Pancreas (tissue), 10 donors: ENCODE results near the gene ITPRIPL1. TPM values are rescaled to one million over a fixed set of nuclear protein-coding genes. Genes with fewer than 3 reads are reported as not detected.

Experiments
- ATAC-seq, 4 donors: fragments of 200-7000 bp; cut with Tn5 transposase; one replicate each; pipeline versions ENCODE4 v1.8.0 to v1.9.1; 2020; ENCODE audit warnings: mild to moderate bottlenecking in 4 of 4, moderate library complexity in 4 of 4
- DNase-seq, 6 donors: peaks; one replicate each; pipeline ENCODE4 v3.0.0-alpha.2; 2020
- FAIRE-seq: peaks from 2 replicates; lab custom pipeline; 2012; peaks lifted over from hg19 to GRCh38; lab: Jason Lieb, UNC
- H3K27ac ChIP-seq, 4 donors: fragments of 200-600 bp; sonication (generic); 1 replicate in 3 of 4; 2 replicates in 1 of 4; pipeline versions ENCODE4 v1.5.0 to v1.8.0; 2020
- H3K27me3 ChIP-seq, 4 donors: fragments of 200-600 bp; one replicate each; pipeline ENCODE4 v1.8.0; 2021
- H3K36me3 ChIP-seq, 3 donors: fragments of 200-600 bp; sonication (generic) in 1 of 3; one replicate each; pipeline versions ENCODE4 v1.5.0 to v1.8.0; 2020 to 2021
- H3K4me1 ChIP-seq, 3 donors: fragments of 200-600 bp; one replicate each; pipeline ENCODE4 v1.8.0; 2021
- H3K4me3 ChIP-seq, 4 donors: fragments of 200-600 bp; sonication (generic) in 2 of 4; one replicate each; pipeline versions ENCODE4 v1.5.0 to v1.8.0; 2020 to 2021
- H3K9me3 ChIP-seq, 4 donors: fragments of 200-600 bp; one replicate each; pipeline ENCODE4 v1.8.0; 2021
- CTCF ChIP-seq, 4 donors: fragments of 200-600 bp; sonication (generic) in 3 of 4; IDR thresholded peaks; one replicate each; pipeline versions ENCODE4 v1.5.0 to v1.8.0; 2021; ENCODE audit warnings: antibody characterized with exemption in 4 of 4
- whole genome bisulfite sequencing, 2 donors: extraction: QIAGEN DNeasy Blood & Tissue Kit; methylation state at CpG; one replicate each; pipeline ENCODE4 v1.1.7; 2013; 5-methylcytosine and 5-hydroxymethylcytosine counted together
- intact Hi-C, 3 donors: fragments of 100-400 bp; cut with DNase I; formaldehyde crosslinking; loops; one replicate each; pipeline versions ENCODE4 v1.11.1 to v1.14.2; 2022
- polyA plus RNA-seq, 2 donors: library from polyadenylated mRNA; stranded (reverse); fragments of 200-250 nt; gene quantifications; one replicate each; pipeline ENCODE4 v1.2.3, GENCODE V29; 2013
- total RNA-seq, 6 donors: library from RNA; stranded (reverse); fragmentation: NEBNext Ultra II Directional in 4 of 6; extraction: Animal tissue kit (Norgen Biotek cat#: 25700) in 4 of 6; gene quantifications; one replicate each; pipeline versions ENCODE4 v1.2.1 to v1.2.4, GENCODE V29; 2021 to 2023
- donor health status: healthy with polysubstance abuse.
- donor health status: DM: no; HTN: no; CAD: no; lungs with moderate emphysema.
- donor health status: DM: no; HTN: no; CAD: no.
- donor health status: control.
- donor health status: control.
- donor health status: Bipolar disorder and iron deficiency.
- donor health status: DM: yes; HTN: yes; CAD: no.
- donor health status: DM: no; HTN: no; CAD: no.
- donor health status: DM: no; HTN: no; CAD: no.
- donor health status: DM: yes; HTN: yes; CAD: no.

ITPRIPL1 gene
- total and polyA plus RNA-seq, 8 donors: 0.38 to 1.4 (median 0.54) TPM

DNA sequence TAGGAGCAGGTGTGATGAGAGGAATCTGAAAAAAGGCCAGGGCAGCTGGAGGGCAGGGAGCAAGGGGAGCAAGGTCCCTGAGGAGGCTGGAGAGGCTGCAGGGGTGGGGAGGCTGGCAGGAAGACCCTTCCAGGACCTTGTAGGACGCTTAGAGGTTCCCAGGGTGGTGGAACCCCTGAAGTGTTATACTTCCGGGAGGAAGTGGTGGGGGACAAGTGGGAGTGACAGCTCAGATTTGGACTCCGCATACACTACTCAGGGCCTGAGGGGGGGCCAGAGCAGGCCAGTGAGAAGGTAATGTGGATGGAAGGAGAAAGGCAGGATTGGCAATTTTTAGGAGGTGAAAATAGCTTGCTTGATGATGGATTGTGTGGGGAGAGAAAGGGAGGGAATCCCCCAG lies 8.6 kb downstream of the ITPRIPL1 start:
- Histone ChIP-seq H3K9me3 (no peaks in the 10 kb centered on the region), H3K4me3 (no peak overlapping the region), H3K27ac (no peak overlapping the region), H3K4me1 (peaks cover 0 to 5% (median 3%) of the 10 kb centered on the region in 3 donors), H3K27me3 (no peaks in the 10 kb centered on the region), H3K36me3 (no peaks in the 10 kb centered on the region)
- DNase-seq (no peak), ATAC-seq (no peak), FAIRE-seq (no peak)
- intact Hi-C loops: no loop called here
- TF ChIP-seq CTCF (IDR thresholded peaks at IDR 0.05): no peak
- WGBS, 2 donors: 80 to 83% methylated on average over 3 of the region's 3 CpGs

- no peak for FAIRE-seq
- no peaks in the 10 kb centered on the region for H3K36me3 ChIP-seq
- H3K4me3 ChIP-seq: peak overlapping the region; percentile 36 to 60 (median 53)
- no peak for ATAC-seq
- no peak overlapping the region for H3K27ac ChIP-seq
- H3K27me3 ChIP-seq: no peaks in the 10 kb centered on the region
- DNase-seq: no peak
- intact Hi-C loops: no loop called here
- H3K4me1 ChIP-seq: peaks cover 0 to 5% (median 3%) of the 10 kb centered on the region in 3 donors
- WGBS, 2 donors: 22 to 23% methylated on average over 15 of the region's 15 CpGs
- H3K9me3 ChIP-seq: no peaks in the 10 kb centered on the region
- TF ChIP-seq CTCF (IDR thresholded peaks at IDR 0.05): no peak
Measured at GRCh38 chr2:96336104-96336775, 11.1 kb downstream of the ITPRIPL1 start.

- WGBS, 2 donors: 93% methylated on average over 3 of the region's 3 CpGs
- DNase-seq: no peak
- no peak for FAIRE-seq
- Histone ChIP-seq H3K36me3 (no peaks in the 10 kb centered on the region), H3K4me1 (peaks cover 0 to 5% (median 3%) of the 10 kb centered on the region in 3 donors), H3K27ac (no peak overlapping the region), H3K9me3 (no peaks in the 10 kb centered on the region), H3K4me3 (no peak overlapping the region), H3K27me3 (no peaks in the 10 kb centered on the region)
- ATAC-seq: no peak
- no peak for TF ChIP-seq CTCF (IDR thresholded peaks at IDR 0.05)
- intact Hi-C loops: no loop called here
Measured at GRCh38 chr2:96336873-96337272, 11.8 kb downstream of the ITPRIPL1 start.

GRCh38 chr2:96340493-96341414 lies 15.6 kb downstream of the ITPRIPL1 start:
- Histone ChIP-seq H3K27ac (no peak overlapping the region), H3K27me3 (no peaks in the 10 kb centered on the region), H3K4me3 (no peak overlapping the region), H3K36me3 (no peaks in the 10 kb centered on the region), H3K9me3 (no peaks in the 10 kb centered on the region), H3K4me1 (peaks cover 0 to 3% (median 0%) of the 10 kb centered on the region in 3 donors)
- 91 to 93% methylated on average over 9 of the region's 9 CpGs for WGBS, 2 donors
- no peak for DNase-seq
- FAIRE-seq: no peak
- TF ChIP-seq CTCF (IDR thresholded peaks at IDR 0.05): no peak
- no peak for ATAC-seq
- intact Hi-C loops: no loop called here
